Kidney (tissue), 14 donors: Measurements from ENCODE around the gene LCNL1. TPM values are rescaled to one million over a fixed set of nuclear protein-coding genes. Genes with fewer than 3 reads are reported as not detected.

ENCODE experiments used
- DNase-seq, 5 donors: peaks; one replicate each; pipeline ENCODE4 v3.0.0-alpha.2; 2013 to 2020
- FAIRE-seq: peaks from 2 replicates; lab custom pipeline; 2012; peaks lifted over from hg19 to GRCh38; lab: Jason Lieb, UNC
- H3K27ac ChIP-seq, 2 donors: one replicate each; pipeline ENCODE4 v1.7.0; 2013; ENCODE audit warnings: low read depth in 2 of 2, low read length in 2 of 2, inconsistent platforms in 1 of 2
- H3K27me3 ChIP-seq: one replicate; pipeline ENCODE4 v1.7.1; 2013; ENCODE audit warnings: low read length, inconsistent platforms; ENCODE audit not compliant: control insufficient read depth, insufficient read depth
- H3K36me3 ChIP-seq, 3 donors: one replicate each; pipeline versions ENCODE4 v1.7.0 to v1.7.1; 2013; ENCODE audit warnings: low read length in 3 of 3, control low read depth in 1 of 3, inconsistent platforms in 1 of 3; ENCODE audit not compliant: insufficient read depth in 3 of 3, control insufficient read depth in 2 of 3
- H3K4me1 ChIP-seq, 3 donors: one replicate each; pipeline versions ENCODE4 v1.7.0 to v1.7.1; 2013; ENCODE audit warnings: low read length in 3 of 3, inconsistent platforms in 1 of 3, low read depth in 1 of 3; ENCODE audit not compliant: control insufficient read depth in 2 of 3, insufficient read depth in 2 of 3
- H3K4me3 ChIP-seq, 3 donors: one replicate each; pipeline versions ENCODE4 v1.7.0 to v1.8.1; 2013; ENCODE audit warnings: low read length in 3 of 3, control low read depth in 1 of 3, inconsistent platforms in 1 of 3
- H3K9ac ChIP-seq, 3 donors: one replicate each; pipeline versions ENCODE4 v1.7.0 to v1.7.1; 2013; ENCODE audit warnings: low read length in 3 of 3, control low read depth in 1 of 3, inconsistent platforms in 1 of 3
- H3K9me3 ChIP-seq, 3 donors: one replicate each; pipeline versions ENCODE4 v1.7.0 to v1.7.1; 2013; ENCODE audit warnings: low read length in 3 of 3, control low read depth in 1 of 3, inconsistent platforms in 1 of 3; ENCODE audit not compliant: control insufficient read depth in 2 of 3, insufficient read depth in 1 of 3
- intact Hi-C: fragments of 100-400 bp; cut with DNase I; formaldehyde crosslinking; loops from one replicate; pipeline ENCODE4 v1.11.1; 2022
- polyA plus RNA-seq: library from polyadenylated mRNA; stranded (reverse); fragments of 350-450 nt; fragmentation: Illumina TruSeq; extraction: RNeasy Lipid Tissue Mini Kit (QIAGEN cat#74804); gene quantifications from one replicate; pipeline ENCODE4 v1.2.3, GENCODE V29; 2014; ENCODE audit warnings: low read depth, low replicate concordance; ENCODE audit not compliant: insufficient read depth
- total RNA-seq: library from RNA; stranded (reverse); fragmentation: NEBNext Ultra II Directional; extraction: Animal tissue kit (Norgen Biotek cat#: 25700); gene quantifications from one replicate; pipeline ENCODE4 v1.2.1, GENCODE V29; 2021
- TF ChIP-seq, protein P1 (sequence below): IDR thresholded peaks from 3 replicates; pipeline ENCODE4 v1.5.1; 2012; ENCODE audit warnings: mild to moderate bottlenecking, moderate library complexity, borderline replicate concordance; ENCODE audit not compliant: insufficient read depth; ENCODE audit errors: extremely low read depth
- donor health status: control.
- donor health status: control.
- donor health status: control.
- donor health status: control.
- donor health status: control.
- donor health status: DM: yes; HTN: yes; CAD: no.
- donor health status: Normal renal cell carcinoma (clear cell type).

Gene LCNL1
- total and polyA plus RNA-seq, 2 donors from 2014 or later, result 0.54 to 1.4 TPM

DNA sequence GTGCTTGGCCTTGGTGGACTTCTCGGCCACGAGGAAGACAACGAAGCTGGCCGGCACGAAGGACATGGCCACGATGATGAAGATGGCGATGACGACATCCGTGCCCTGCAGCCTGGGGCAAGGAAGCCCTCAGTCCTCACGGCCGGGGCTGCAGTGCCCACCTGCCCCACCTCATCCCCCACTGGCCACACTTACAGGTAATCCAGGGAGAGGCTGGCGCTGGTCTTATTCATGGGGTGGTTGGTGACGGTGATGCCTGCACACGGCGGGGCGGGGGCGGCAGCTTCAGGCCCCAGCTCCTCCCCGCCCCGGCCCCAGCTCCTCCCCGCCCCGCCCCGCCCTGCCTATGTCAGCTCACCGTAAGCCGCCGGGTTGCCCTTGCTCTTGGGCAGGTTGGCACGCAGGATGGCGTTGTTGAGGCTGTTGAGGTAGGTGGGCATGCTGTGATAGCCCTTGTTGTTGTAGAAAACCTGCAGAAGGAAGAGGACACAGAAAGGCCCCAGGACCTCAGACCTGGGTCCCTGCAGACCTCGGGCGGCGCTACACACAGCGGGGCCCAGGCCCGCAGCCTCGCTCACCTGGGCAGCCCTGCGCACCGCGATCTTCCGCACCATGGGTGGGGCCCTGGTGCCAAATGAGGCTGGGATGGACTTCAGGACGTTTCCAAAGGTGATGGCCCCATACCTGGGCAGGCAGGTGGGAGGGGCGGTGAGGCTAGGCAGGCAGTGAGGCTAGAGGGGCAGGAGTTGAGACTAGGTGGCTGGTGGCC, 29.3 kb downstream of the LCNL1 start:
- H3K4me3 ChIP-seq, result no peak overlapping the region
- no peak for DNase-seq
- no peaks in the 10 kb centered on the region for H3K9me3 ChIP-seq
- no peak overlapping the region for H3K9ac ChIP-seq
- H3K27me3 ChIP-seq, result no peaks in the 10 kb centered on the region
- no peak for FAIRE-seq
- H3K4me1 ChIP-seq, result peaks cover 0 to 4% (median 0%) of the 10 kb centered on the region in 3 donors
- TF ChIP-seq, protein P1, sequence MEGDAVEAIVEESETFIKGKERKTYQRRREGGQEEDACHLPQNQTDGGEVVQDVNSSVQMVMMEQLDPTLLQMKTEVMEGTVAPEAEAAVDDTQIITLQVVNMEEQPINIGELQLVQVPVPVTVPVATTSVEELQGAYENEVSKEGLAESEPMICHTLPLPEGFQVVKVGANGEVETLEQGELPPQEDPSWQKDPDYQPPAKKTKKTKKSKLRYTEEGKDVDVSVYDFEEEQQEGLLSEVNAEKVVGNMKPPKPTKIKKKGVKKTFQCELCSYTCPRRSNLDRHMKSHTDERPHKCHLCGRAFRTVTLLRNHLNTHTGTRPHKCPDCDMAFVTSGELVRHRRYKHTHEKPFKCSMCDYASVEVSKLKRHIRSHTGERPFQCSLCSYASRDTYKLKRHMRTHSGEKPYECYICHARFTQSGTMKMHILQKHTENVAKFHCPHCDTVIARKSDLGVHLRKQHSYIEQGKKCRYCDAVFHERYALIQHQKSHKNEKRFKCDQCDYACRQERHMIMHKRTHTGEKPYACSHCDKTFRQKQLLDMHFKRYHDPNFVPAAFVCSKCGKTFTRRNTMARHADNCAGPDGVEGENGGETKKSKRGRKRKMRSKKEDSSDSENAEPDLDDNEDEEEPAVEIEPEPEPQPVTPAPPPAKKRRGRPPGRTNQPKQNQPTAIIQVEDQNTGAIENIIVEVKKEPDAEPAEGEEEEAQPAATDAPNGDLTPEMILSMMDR, result no peak
- H3K27ac ChIP-seq, result no peak overlapping the region
- intact Hi-C loops, result no loop called here
- H3K36me3 ChIP-seq, result peaks cover 0 to 5% (median 0%) of the 10 kb centered on the region in 3 donors

DNA sequence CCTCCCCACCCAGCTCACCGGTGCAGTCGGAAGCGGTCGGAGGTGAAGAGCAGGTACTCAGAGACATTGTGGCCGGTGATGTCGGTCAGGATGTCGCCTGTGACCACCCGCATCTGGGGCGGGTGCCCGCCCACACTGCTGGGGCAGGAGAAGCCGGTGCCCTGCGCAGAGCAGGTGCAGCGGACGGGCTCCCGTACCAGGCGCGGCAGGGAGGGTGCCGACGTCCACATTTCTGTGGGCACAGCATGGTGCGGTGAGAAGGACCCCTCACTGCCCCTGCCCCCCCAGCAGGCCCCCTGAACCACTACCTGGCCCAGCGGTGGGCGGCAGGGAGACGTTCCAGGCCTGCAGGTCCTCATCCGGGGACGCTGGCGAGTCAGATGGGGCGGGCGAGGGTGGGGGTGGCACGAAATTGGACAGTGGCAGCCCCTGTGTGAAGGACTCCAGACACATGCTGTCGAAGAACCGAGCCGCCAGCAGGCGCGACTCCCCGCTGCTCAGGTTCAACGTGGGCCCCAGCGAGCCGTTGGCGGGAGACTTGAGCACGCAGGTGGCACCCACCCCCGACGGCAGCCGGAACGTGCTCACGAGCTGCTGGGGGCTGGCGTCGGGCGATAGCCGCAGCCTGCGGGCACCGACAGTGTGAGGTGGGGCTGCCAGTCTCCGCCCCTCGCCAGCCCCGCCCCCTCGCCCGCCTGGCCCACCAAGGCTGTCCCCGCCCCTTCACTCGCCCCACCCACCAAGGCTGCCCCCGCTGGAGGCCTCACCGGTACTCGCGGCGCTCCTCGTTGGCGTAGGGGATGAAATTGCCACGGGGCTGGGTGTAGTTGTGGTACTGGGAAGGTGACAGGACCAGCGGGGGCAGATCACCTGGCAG, 30.1 kb downstream of the LCNL1 start:
- Histone ChIP-seq H3K4me3 (no peak overlapping the region), H3K4me1 (no peaks in the 10 kb centered on the region), H3K9ac (no peak overlapping the region), H3K27me3 (no peaks in the 10 kb centered on the region), H3K27ac (no peak overlapping the region), H3K9me3 (no peaks in the 10 kb centered on the region), H3K36me3 (peaks cover 0 to 8% (median 0%) of the 10 kb centered on the region in 3 donors)
- DNase-seq, result no peak
- FAIRE-seq, result no peak
- TF ChIP-seq, protein P1, result no peak
- intact Hi-C loops, result no loop called here

DNA sequence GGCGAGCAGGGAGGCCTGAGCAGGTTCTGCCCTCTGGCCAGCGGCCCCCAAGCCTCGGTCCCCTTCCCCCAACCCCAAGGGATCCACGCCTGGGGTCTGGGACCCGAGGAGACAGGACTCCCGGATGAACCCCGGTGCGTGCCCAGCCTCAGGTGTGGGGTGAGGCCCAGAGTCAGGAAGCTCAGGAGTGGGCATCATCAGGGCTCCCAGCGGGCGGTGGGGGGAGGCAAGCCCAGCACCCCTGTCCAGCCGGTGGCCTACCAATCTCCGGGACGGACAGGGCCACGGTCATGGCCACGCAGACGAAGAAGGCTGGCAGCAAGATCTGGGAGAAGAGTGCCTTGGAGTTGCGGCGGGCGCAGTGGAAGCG, 30.8 kb downstream of the LCNL1 start:
- DNase-seq (no peak), FAIRE-seq (no peak)
- Histone ChIP-seq H3K4me3 (no peak overlapping the region), H3K9me3 (no peaks in the 10 kb centered on the region), H3K27ac (no peak overlapping the region), H3K9ac (no peak overlapping the region), H3K27me3 (no peaks in the 10 kb centered on the region), H3K36me3 (peaks cover 0 to 8% (median 0%) of the 10 kb centered on the region in 3 donors), H3K4me1 (no peaks in the 10 kb centered on the region)
- intact Hi-C loops, result no loop called here
- TF ChIP-seq, protein P1, result no peak
